Subcutaneous adipose tissue (tissue), 4 donors: Measurements from ENCODE around the gene HIVEP3. TPM values are rescaled to one million over a fixed set of nuclear protein-coding genes. Genes with fewer than 3 reads are reported as not detected.

Experiments
- total RNA-seq, 4 donors: library from RNA; depleted of rRNA; stranded (reverse); fragments of >200 nt; gene quantifications; one replicate each; pipeline ENCODE4 v1.1.0, GENCODE V29; 2016
- TF ChIP-seq, protein P1 (sequence below): fragments of 450-650 bp; IDR thresholded peaks from one replicate; pipeline ENCODE4 v1.5.1; 2016; ENCODE audit warnings: low read depth, mild to moderate bottlenecking, control low read depth, antibody characterized with exemption, moderate library complexity

Gene HIVEP3
- total RNA-seq, 4 donors from 2014 or later: 2.4 to 9.6 (median 5.0) TPM

DNA sequence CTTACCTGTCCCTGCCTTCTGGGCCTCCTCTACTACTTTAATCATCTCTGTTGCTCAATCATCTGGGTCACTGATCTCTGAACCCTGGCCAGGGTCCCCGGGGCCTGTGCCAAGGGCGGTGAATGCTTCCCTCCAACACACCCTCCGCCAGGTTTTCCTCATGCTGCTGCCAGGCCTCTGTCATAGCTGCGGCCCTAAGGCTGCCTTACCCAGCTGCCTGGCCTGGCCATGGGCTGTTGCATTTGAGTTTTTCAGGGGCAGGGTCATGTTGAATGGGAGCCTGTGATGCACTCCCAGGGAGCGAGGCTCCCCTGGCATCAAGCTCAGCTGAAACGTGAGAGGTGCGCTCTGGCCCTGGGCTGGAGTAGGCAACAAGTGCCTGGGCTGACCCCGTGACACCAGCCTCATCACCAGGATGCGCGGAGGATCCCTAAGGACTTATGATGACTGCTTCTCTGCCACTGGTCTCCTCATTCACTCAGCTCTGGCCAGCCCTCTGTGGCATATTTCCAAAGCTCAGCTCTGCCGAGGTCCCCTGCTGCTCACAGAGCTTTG is 441.8 kb downstream of the HIVEP3 start:
- TF ChIP-seq, protein P1, sequence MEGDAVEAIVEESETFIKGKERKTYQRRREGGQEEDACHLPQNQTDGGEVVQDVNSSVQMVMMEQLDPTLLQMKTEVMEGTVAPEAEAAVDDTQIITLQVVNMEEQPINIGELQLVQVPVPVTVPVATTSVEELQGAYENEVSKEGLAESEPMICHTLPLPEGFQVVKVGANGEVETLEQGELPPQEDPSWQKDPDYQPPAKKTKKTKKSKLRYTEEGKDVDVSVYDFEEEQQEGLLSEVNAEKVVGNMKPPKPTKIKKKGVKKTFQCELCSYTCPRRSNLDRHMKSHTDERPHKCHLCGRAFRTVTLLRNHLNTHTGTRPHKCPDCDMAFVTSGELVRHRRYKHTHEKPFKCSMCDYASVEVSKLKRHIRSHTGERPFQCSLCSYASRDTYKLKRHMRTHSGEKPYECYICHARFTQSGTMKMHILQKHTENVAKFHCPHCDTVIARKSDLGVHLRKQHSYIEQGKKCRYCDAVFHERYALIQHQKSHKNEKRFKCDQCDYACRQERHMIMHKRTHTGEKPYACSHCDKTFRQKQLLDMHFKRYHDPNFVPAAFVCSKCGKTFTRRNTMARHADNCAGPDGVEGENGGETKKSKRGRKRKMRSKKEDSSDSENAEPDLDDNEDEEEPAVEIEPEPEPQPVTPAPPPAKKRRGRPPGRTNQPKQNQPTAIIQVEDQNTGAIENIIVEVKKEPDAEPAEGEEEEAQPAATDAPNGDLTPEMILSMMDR: no peak

DNA sequence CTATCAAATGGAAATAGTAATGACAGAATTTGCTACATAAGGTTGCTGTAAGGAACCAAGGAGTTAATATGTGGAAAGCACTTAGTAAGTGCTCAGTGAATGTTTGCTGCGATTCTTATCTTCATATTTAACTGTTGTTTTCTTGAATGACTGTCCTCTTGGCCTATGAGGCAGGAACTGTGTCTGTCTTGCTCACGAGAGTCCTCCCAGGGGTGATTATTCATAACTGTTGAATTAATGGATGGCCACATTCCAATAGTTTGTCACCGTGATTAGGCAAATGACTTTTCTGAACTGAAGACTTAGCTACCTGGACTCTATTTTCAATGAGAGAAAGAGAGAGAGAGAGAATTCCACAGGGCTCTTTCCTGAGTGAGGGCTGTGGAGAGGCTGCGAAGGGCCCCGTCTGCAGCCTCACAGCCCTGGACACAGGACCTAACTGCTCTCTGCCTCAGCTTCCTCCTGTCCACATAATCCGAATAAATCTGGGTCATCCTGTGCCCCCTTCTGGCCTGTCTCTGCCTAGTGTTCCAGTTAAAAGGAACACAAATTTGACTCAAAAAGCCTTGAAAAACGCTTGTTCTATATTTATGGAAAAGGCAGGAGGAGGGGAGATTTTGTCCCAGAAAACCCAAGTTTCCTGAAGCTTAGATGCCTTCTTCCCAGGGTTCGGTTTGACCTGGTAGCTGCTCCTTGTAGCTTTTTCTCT is 442.7 kb downstream of the HIVEP3 start:
- TF ChIP-seq, protein P1: no peak

DNA sequence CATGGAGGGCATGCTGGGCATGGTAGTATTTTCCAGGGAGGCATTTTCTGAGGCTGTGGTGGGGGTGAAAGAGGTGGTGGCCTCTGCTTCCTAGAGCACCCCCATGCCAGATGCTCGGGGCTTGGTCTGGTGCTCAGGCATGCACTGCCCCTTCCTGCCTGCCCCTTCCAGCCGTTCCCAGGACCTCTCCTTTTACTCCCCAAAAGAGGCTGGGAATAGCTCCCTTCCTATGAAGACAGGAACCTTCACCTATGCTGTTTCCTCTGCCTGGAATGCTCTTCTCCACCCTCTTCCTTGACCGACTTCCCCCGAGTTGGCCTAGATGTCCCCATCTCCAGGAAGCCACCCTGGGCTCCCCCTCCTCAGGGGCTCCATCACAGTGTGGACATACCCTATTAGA is 443.4 kb downstream of the HIVEP3 start:
- TF ChIP-seq, protein P1: no peak

DNA sequence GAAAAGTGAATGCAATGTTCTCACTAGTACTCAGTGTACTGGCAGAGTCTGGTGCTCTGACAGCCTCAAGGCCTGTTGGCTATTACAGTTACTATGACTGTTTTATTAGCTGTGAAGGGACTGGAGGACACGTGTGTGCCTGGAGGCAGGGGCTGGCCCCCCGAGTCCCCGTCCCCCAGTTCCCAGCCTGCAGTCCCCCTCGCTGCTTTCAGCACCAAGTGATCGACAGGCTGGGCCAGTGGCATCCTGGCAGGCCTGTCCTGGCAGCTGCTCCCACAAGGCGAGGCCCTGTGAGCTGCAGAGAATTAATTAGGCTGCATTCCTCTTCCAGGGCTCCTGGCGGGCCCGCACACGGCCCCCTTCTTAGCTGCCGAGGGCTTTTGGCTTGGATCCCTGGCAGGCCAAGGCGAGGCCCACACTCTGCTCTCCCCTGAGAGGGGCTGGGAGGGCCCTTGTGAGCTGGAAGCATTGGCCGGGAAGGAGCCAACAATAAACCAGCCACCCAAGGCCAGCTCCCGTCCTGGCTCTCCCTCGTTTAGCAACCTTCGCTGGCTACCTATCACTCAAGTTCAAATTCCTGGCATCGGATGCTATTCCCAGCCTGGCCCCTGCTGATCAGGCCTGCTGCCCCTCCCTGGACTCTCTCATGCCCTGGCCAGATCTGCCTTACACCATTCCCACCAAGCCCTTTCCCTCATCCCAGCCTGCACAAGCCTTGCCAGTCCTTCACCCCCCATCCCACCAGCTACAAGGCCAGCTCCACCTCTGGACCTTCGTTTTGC is 444.0 kb downstream of the HIVEP3 start:
- TF ChIP-seq, protein P1: no peak

DNA sequence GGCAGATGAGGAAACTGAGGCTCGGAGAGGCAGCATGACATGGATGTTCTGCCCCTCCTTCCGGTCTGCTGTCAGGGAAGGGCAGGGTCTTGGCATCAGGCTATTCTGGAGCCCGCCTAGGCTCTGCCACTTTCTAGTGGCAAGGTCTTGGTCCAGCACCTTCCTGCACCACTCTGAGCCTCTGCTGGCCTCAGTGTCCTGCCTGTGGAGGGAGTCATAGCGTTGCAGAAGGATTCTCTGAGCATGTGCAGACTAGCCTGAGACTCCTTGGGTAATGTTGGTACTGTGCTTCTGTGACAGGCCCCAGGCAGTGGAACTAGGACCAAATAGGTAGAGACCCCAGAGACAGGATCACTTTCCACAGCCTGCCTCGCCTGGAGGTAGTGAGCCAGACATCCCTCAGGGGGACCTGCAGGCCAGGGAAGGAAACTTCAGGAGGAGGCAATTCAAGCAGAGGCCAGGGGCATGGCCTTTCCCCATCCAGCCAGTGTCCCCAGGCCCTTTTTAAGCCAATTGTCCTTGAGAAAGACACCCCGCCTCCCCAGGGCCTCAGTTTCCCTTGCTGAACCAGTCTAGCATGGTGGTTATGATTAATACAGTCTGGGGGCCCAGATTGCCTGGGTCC is 444.9 kb downstream of the HIVEP3 start:
- TF ChIP-seq, protein P1: no peak

DNA sequence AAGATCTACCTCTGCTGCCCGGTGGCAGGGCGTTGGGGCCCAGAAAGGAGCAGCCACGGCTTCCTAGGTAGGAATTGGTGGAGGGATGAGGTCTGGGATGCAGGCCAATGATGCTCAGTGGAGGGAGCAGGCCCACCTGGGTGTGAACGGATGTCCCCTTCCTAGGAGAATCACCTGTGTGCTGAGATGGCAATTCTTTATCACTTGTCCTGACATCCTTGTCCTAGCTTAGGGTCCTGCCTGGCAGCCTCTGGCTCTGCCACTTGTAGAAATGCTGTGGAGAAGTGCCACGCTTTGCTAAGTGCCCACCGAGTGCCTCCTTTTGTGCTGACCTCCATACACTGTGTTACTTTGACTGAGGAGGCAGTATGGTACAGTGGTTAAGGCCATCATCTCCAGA is 447.1 kb downstream of the HIVEP3 start:
- TF ChIP-seq, protein P1: no peak

DNA sequence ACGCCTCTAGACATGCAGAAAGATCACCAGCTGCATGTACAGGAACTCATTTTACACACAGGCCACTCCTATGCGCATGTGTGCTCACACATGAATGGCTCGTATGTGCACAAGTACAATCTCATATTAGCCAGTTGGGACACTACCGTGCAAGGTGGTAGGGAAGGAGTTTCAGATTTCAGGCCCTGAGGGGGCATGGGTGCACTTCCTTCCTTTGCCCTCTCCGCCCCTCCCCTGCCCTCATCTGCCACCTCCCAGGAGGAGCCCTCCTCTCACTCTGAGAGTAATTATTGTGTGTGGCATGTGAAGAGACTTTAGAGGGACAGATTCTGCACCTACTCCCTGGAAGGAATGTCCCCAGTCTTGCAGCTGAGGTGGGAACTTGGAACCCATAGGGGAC is 449.0 kb downstream of the HIVEP3 start:
- TF ChIP-seq, protein P1: no peak
